C4-2B (cell line): Measurements from ENCODE around the gene DIRAS1.
A peak's percentile ranks its signal among the peaks of the same experiment; 100 is the strongest.

Experiments used
- H3K27ac ChIP-seq: fragments of 450-650 bp; 2 replicates; pipeline ENCODE4 v1.5.1; 2017
- CTCF ChIP-seq: fragments of 450-650 bp; conservative IDR thresholded peaks from 2 replicates; pipeline ENCODE4 v1.5.1; 2017; ENCODE audit warnings: mild to moderate bottlenecking
- ZFX ChIP-seq: fragments of 450-650 bp; IDR thresholded peaks from 2 replicates; pipeline ENCODE4 v1.6.1; 2017

Gene DIRAS1

GRCh38 chr19:2711875-2712205 is 9.3 kb downstream of the DIRAS1 start:
- TF ChIP-seq ZFX (no peak), CTCF (no peak)

GRCh38 chr19:2711172-2711874 is 9.8 kb downstream of the DIRAS1 start:
- H3K27ac ChIP-seq: no peak overlapping the region
- TF ChIP-seq ZFX (no peak), CTCF (no peak)

More at GRCh38 chr19:2711875-2712205, 9.3 kb downstream of the DIRAS1 start:
- no peak overlapping the region for H3K27ac ChIP-seq

- H3K27ac ChIP-seq: no peak overlapping the region
- TF ChIP-seq CTCF (no peak), ZFX (no peak)
Observed at GRCh38 chr19:2706251-2706650, 14.9 kb downstream of the DIRAS1 start.

- TF ChIP-seq CTCF (no peak), ZFX (no peak)
- H3K27ac ChIP-seq: no peak overlapping the region
Observed at GRCh38 chr19:2703691-2704216, 17.4 kb downstream of the DIRAS1 start.

GRCh38 chr19:2703077-2703437 is 18.1 kb downstream of the DIRAS1 start:
- no peak overlapping the region for H3K27ac ChIP-seq
- TF ChIP-seq ZFX: no peak
- TF ChIP-seq CTCF: no peak

GRCh38 chr19:2702170-2703076 is 18.7 kb downstream of the DIRAS1 start, which contains the start of gene GNG7:
TSS of gene GNG7 (minus strand) at chr19:2702694. CDS start at chr19:2520688, 182,006 bp downstream.
- H3K27ac ChIP-seq: peak within 1 kb of the TSS; percentile 60
- TF ChIP-seq CTCF (no peak), ZFX (no peak)
